Smooth muscle cell (in vitro differentiated cells): ENCODE results near the gene ADORA2B. TPM values are rescaled to one million over a fixed set of nuclear protein-coding genes. Genes with fewer than 3 reads are reported as not detected.

Experiments used
- DNase-seq: peaks from one replicate; lab custom pipeline; 2025; ENCODE audit not compliant: unreplicated experiment; lab: John Stamatoyannopoulos, UW
- H2AFZ ChIP-seq: fragments of 200-600 bp; sonication (generic); 2 replicates; pipeline ENCODE4 v1.6.0; 2016; ENCODE audit warnings: antibody characterized with exemption, low read depth, mild to moderate bottlenecking
- H3F3A ChIP-seq: fragments of 200-600 bp; sonication (generic); 2 replicates; pipeline ENCODE4 v1.6.0; 2017; ENCODE audit warnings: antibody characterized with exemption, low read depth
- H3K27ac ChIP-seq: fragments of 200-600 bp; sonication (generic); 2 replicates; pipeline ENCODE4 v1.5.1; 2016; ENCODE audit warnings: low read depth, mild to moderate bottlenecking
- H3K27me3 ChIP-seq: fragments of 200-600 bp; sonication (generic); 2 replicates; pipeline ENCODE4 v1.6.1; 2016; ENCODE audit warnings: low read depth, mild to moderate bottlenecking
- H3K36me3 ChIP-seq: fragments of 200-600 bp; sonication (generic); 2 replicates; pipeline ENCODE4 v1.5.1; 2016; ENCODE audit warnings: low read depth
- H3K4me1 ChIP-seq: fragments of 200-600 bp; sonication (generic); 2 replicates; pipeline ENCODE4 v1.5.1; 2016; ENCODE audit warnings: low read depth
- H3K4me2 ChIP-seq: fragments of 200-600 bp; sonication (generic); 2 replicates; pipeline ENCODE4 v1.6.0; 2016; ENCODE audit warnings: mild to moderate bottlenecking
- H3K4me3 ChIP-seq: fragments of 200-600 bp; sonication (generic); 2 replicates; pipeline ENCODE4 v1.5.1; 2016; ENCODE audit warnings: mild to moderate bottlenecking
- H3K79me2 ChIP-seq: fragments of 200-600 bp; sonication (generic); 2 replicates; pipeline ENCODE4 v1.6.0; 2016; ENCODE audit warnings: low read depth, mild to moderate bottlenecking
- H3K9ac ChIP-seq: fragments of 200-600 bp; sonication (generic); 2 replicates; pipeline ENCODE4 v1.6.0; 2016; ENCODE audit warnings: low read depth
- H3K9me3 ChIP-seq: fragments of 200-600 bp; sonication (generic); replicated peaks from 2 replicates; pipeline ENCODE4 v1.5.1; 2016; ENCODE audit warnings: low read depth
- H4K20me1 ChIP-seq: fragments of 200-600 bp; sonication (generic); 2 replicates; pipeline ENCODE4 v1.6.0; 2016; ENCODE audit warnings: low read depth
- CTCF ChIP-seq: fragments of 200-600 bp; sonication (generic); IDR thresholded peaks from 2 replicates; pipeline ENCODE4 v1.5.1; 2017; ENCODE audit warnings: borderline replicate concordance, mild to moderate bottlenecking, antibody characterized with exemption; ENCODE audit not compliant: insufficient read depth, poor library complexity, severe bottlenecking
- WGBS: methylation state at CpG from one replicate; pipeline ENCODE4 v1.1.7; 2016; ENCODE audit warnings: low lambda C conversion rate; 5-methylcytosine and 5-hydroxymethylcytosine counted together
- polyA plus RNA-seq: library from polyadenylated mRNA; unstranded; fragments of >200 nt; fragmentation: Nextera tagmentation; extraction: Ambion mirVana; gene quantifications from 2 replicates; pipeline ENCODE4 v1.2.1, GENCODE V29; 2016
- total RNA-seq: library from RNA; depleted of rRNA; stranded (reverse); fragments of >200 nt; gene quantifications from 2 replicates; pipeline ENCODE4 v1.2.3, GENCODE V29; 2014

The ADORA2B gene
- total and polyA plus RNA-seq, 2 experiments from 2014 or later, result 14.2 to 17.0 TPM

DNA sequence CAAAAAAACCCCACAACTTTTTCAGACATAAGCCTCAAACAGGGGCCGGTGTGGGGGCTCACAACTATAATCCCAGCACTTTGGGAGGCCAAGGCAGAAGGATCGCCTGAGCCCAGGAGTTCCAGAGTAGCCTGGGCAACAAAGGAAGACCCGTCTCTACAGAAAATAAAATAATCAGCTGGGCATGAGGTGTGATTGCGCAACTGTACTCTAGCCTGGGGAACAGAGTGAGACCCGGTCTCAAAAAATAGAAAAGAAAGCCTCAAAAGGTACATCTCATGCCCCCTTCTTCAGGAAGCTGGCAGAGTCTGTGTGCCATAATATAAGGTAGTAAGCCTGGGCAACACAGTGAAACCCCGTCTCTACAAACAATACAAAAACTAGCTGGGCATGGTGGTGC is 51.4 kb downstream of the ADORA2B start:
- TF ChIP-seq CTCF, result no peak
- WGBS, result 81% methylated on average over 6 of the region's 6 CpGs
- Histone ChIP-seq H3K9ac (no peak overlapping the region), H3K4me1 (peaks cover 9% of the 10 kb centered on the region), H3K27ac (no peak overlapping the region), H3K4me2 (no peak overlapping the region), H3K36me3 (peaks cover under 1% of the 10 kb centered on the region), H3K9me3 (no peaks in the 10 kb centered on the region), H2AFZ (no peak overlapping the region), H3K4me3 (no peak overlapping the region), H3K79me2 (peaks cover 34% of the 10 kb centered on the region), H4K20me1 (peaks cover 8% of the 10 kb centered on the region), H3F3A (no peaks in the 10 kb centered on the region), H3K27me3 (no peaks in the 10 kb centered on the region)
- no peak for DNase-seq

DNA sequence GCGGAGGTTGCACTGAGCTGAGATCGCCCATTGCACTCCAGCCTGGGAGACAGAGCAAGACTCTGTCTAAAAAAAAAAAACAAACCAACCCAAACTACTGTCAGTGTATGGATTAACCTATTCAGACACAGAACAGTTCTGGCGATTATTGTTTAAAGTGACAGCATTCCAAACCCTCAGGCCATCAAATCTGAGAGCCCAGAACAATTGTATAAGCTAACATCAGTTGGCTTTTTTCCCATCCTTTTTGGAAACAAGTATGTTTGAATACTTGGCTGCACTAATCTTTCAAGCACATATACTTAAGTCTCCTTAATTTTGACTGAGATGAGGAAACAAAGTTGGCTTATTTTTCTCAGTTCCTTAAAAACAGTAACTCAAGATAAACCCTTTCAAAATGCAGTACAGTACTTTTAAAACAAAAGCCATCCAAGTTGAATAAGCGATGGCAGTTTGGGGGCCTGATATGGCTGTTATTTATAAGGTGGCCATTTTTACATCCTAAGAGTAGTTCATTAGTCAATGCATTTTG is 53.2 kb downstream of the ADORA2B start:
- no peaks in the 10 kb centered on the region for H3K27me3 ChIP-seq
- peak overlapping the region; percentile 90 for H3K4me2 ChIP-seq
- no peaks in the 10 kb centered on the region for H3F3A ChIP-seq
- whole genome bisulfite sequencing, result 84% methylated on average over 3 of the region's 4 CpGs
- no peak overlapping the region for H3K9ac ChIP-seq
- no peak for TF ChIP-seq CTCF
- no peaks in the 10 kb centered on the region for H3K9me3 ChIP-seq
- H3K36me3 ChIP-seq, result peaks cover 17% of the 10 kb centered on the region
- H4K20me1 ChIP-seq, result peaks cover 11% of the 10 kb centered on the region
- no peak overlapping the region for H2AFZ ChIP-seq
- no peak for DNase-seq
- H3K4me3 ChIP-seq, result peak overlapping the region; percentile 63
- peaks cover 49% of the 10 kb centered on the region for H3K79me2 ChIP-seq
- H3K4me1 ChIP-seq, result peaks cover 9% of the 10 kb centered on the region
- H3K27ac ChIP-seq, result no peak overlapping the region

DNA sequence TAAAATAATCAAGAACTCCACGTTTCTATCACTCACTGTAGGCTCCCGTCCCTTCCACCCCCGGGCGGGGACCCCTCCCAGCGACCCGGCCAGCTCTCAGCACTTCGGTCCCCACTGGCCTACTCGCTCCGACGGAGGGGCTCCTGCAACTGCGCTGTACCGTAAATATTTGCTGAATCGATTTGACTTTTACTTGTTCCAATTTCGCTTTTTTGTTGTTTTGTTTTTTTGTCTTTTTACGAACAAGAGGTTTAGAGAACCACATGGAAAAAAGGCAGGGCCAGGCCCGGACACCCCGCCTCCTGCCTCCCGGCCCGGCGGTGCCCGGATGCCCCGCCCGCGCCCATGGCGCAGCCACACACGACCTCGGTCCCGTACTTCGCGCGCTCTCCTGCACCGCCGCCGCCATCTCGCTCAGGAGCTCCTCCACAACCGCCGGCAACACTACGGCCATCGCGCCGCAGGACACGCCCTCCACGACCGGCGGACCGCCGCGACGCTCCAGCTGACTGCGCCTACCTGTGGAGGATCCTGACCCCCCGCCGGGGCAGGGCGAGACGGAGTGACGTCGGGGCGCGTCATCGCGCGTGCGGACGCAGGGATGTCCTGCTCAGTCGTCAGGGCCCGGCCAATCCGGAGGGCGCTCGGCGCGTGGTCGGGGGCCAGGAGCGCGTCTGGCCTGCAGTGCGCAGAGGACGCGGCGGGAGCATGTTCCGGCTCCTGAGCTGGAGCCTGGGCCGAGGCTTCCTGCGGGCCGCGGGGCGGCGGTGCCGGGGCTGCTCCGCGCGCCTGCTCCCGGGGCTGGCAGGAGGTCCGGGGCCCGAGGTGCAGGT is 54.4 kb downstream of the ADORA2B start, which contains the start of the genes TTC19 and ZSWIM7:
Gene TTC19 (plus strand): TSS at position 684 of the 833 bp plus-strand sequence. CDS start 25 bp downstream, at position 709.
Gene ZSWIM7 (minus strand): TSS at position 564 of the 833 bp plus-strand sequence. CDS start 110 bp downstream, at position 454.
- Histone ChIP-seq H3K4me1 (peaks cover 9% of the 10 kb centered on the region), H3K27ac (peak within 1 kb of the TSS; percentile 89), H3F3A (no peaks in the 10 kb centered on the region), H3K27me3 (no peaks in the 10 kb centered on the region), H3K9me3 (no peaks in the 10 kb centered on the region), H3K4me2 (peak within 1 kb of the TSS; percentile 90), H3K9ac (peak within 1 kb of the TSS; percentile 74), H3K79me2 (peaks cover 49% of the 10 kb centered on the region), H3K36me3 (peaks cover 17% of the 10 kb centered on the region), H4K20me1 (peaks cover 11% of the 10 kb centered on the region), H2AFZ (peak within 1 kb of the TSS; percentile 81), H3K4me3 (peak within 1 kb of the TSS; percentile 63)
- TF ChIP-seq CTCF, result no peak
- peak; percentile 82 for DNase-seq
- WGBS, result under 1% methylated on average over 74 of the region's 91 CpGs
